Gastroesophageal sphincter (tissue), 4 donors: ENCODE measurements around the gene FAM89B. TPM values are rescaled to one million over a fixed set of nuclear protein-coding genes. Genes with fewer than 3 reads are reported as not detected.

Source experiments
- ATAC-seq: fragments of 150-250 bp; one replicate; pipeline ENCODE4 v1.9.1; 2016; ENCODE audit warnings: mild to moderate bottlenecking, moderate library complexity
- H3K27ac ChIP-seq, 4 donors: fragments of 200-600 bp; sonication (generic) in 3 of 4; 1 replicate in 3 of 4; 2 replicates in 1 of 4; pipeline ENCODE4 v1.5.1; 2016 to 2019
- H3K27me3 ChIP-seq: fragments of 200-600 bp; sonication (generic); one replicate; pipeline ENCODE4 v1.5.1; 2019
- H3K36me3 ChIP-seq, 2 donors: fragments of 200-600 bp; sonication (generic); one replicate each; pipeline ENCODE4 v1.5.1; 2019; ENCODE audit warnings: control low read depth in 1 of 2
- H3K4me1 ChIP-seq, 3 donors: fragments of 200-600 bp; sonication (generic); 1 replicate in 2 of 3; 2 replicates in 1 of 3; pipeline ENCODE4 v1.5.1; 2016 to 2019; ENCODE audit warnings: control low read depth in 2 of 3
- H3K4me3 ChIP-seq, 2 donors: fragments of 200-600 bp; sonication (generic); one replicate each; pipeline ENCODE4 v1.5.1; 2019; ENCODE audit warnings: mild to moderate bottlenecking in 1 of 2, moderate library complexity in 1 of 2
- H3K9me3 ChIP-seq, 3 donors: fragments of 200-600 bp; sonication (generic); one replicate each; pipeline ENCODE4 v1.5.1; 2017 to 2019; ENCODE audit warnings: control low read depth in 2 of 3
- EP300 ChIP-seq: sonication (generic); formaldehyde crosslinking; IDR thresholded peaks from one replicate; pipeline ENCODE4 v1.6.1; 2017; ENCODE audit warnings: antibody characterized with exemption, mild to moderate bottlenecking
- POLR2A ChIP-seq, 2 donors: fragments of 450-650 bp; IDR thresholded peaks; one replicate each; pipeline ENCODE4 v1.6.1; 2017; ENCODE audit warnings: antibody characterized with exemption in 2 of 2, mild to moderate bottlenecking in 2 of 2, moderate library complexity in 1 of 2
- POLR2AphosphoS5 ChIP-seq: sonication (generic); formaldehyde crosslinking; IDR thresholded peaks from one replicate; pipeline ENCODE4 v1.6.1; 2017; ENCODE audit warnings: antibody characterized with exemption
- WGBS, 2 donors: methylation state at CpG; one replicate each; pipeline ENCODE4 v1.1.5; 2018; ENCODE audit warnings: low coverage in 1 of 2; 5-methylcytosine and 5-hydroxymethylcytosine counted together
- total RNA-seq, 4 donors: library from RNA; depleted of rRNA; stranded (reverse); fragments of >200 nt; gene quantifications; one replicate each; pipeline ENCODE4 v1.1.0, GENCODE V29; 2016
- TF ChIP-seq, protein P1 (sequence below), 4 experiments: fragments of 200-600 bp in 2 of 4; fragments of 450-650 bp in 2 of 4; sonication (generic) in 1 of 4; IDR thresholded peaks; one replicate each; pipeline ENCODE4 v1.5.1; 2017 to 2019; ENCODE audit warnings: antibody characterized with exemption in 4 of 4, mild to moderate bottlenecking in 2 of 4, moderate library complexity in 2 of 4

FAM89B gene
- total RNA-seq, 4 donors from 2014 or later: 36.6 to 68.3 (median 55.0) TPM

DNA sequence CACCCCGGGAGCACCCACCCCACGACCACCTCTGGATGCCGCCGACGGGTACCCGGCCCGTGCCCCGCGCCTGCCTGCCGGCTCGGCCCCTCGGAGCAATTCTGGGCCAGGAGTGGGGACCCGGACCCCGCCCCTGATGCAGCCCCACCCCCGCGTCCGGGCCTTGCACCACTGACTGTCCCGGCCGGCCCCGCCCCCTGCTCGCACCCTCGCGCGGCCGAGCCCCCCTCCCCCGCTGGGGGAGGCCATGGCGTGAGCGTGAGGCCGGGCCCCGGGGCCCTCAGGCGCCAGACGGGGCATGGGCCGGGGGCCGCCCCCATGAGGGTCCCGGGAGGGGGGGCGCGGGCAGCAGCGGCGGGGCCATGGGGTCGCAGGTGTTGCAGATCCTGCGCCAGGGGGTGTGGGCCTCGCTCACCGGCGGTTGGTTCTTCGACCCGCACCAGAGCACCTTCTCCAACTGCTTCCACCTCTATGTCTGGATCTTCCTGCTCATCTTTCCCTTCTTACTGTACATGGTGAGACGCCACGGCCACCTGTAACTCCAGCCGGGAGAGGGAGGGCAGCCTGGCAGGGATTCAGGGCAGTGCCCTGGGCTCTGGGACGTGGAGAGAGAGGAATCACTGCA is 43.7 kb downstream of the FAM89B start:
- H3K4me1 ChIP-seq: peaks cover 0 to 53% (median 34%) of the 10 kb centered on the region in 3 donors
- no peaks in the 10 kb centered on the region for H3K27me3 ChIP-seq
- H3K27ac ChIP-seq: peak overlapping the region; percentile 83 to 95 (median 92)
- TF ChIP-seq POLR2A (IDR thresholded peaks at IDR 0.05): no peak
- TF ChIP-seq EP300: no peak
- no peak for ATAC-seq
- WGBS, 2 donors: 0% methylated on average over 4 of the region's 50 CpGs; no CpG with 5 or more reads in 1 of the 2 donors
- peaks cover 0 to 51% of the 10 kb centered on the region in 2 donors for H3K36me3 ChIP-seq
- H3K9me3 ChIP-seq: no peaks in the 10 kb centered on the region
- peak overlapping the region; percentile 86 to 99 for H3K4me3 ChIP-seq

DNA sequence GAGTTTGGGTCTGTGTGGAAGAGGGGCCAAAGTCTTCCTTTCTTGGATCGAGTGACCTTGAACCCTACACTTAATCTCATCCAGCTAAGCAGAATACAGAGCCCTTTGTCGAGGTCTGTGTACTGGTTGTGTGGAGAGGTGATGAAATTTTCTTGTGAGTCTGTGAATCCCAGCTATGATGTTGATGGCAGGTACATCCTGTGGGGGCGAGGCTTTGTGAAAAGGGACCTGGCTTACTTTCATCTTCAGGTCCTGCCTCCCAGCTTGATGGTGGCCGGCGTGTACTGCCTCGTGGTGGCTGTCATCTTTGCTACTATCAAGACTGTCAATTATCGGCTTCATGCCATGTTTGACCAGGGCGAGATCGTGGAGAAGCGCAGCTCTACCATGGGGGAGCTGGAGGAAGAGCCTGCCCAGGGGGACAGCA is 44.2 kb downstream of the FAM89B start:
- H3K36me3 ChIP-seq: peaks cover 0 to 56% of the 10 kb centered on the region in 2 donors
- TF ChIP-seq EP300 (no peak), POLR2A (IDR thresholded peaks at IDR 0.05) (no peak), POLR2AphosphoS5 (no peak)
- TF ChIP-seq, protein P1, sequence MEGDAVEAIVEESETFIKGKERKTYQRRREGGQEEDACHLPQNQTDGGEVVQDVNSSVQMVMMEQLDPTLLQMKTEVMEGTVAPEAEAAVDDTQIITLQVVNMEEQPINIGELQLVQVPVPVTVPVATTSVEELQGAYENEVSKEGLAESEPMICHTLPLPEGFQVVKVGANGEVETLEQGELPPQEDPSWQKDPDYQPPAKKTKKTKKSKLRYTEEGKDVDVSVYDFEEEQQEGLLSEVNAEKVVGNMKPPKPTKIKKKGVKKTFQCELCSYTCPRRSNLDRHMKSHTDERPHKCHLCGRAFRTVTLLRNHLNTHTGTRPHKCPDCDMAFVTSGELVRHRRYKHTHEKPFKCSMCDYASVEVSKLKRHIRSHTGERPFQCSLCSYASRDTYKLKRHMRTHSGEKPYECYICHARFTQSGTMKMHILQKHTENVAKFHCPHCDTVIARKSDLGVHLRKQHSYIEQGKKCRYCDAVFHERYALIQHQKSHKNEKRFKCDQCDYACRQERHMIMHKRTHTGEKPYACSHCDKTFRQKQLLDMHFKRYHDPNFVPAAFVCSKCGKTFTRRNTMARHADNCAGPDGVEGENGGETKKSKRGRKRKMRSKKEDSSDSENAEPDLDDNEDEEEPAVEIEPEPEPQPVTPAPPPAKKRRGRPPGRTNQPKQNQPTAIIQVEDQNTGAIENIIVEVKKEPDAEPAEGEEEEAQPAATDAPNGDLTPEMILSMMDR (IDR thresholded peaks at IDR 0.05): no peak
- H3K27me3 ChIP-seq: no peaks in the 10 kb centered on the region
- peak overlapping the region; percentile 86 to 99 for H3K4me3 ChIP-seq
- WGBS, 2 donors: 60% methylated on average over 1 of the region's 10 CpGs; no CpG with 5 or more reads in 1 of the 2 donors
- no peaks in the 10 kb centered on the region for H3K9me3 ChIP-seq
- H3K4me1 ChIP-seq: peaks cover 0 to 48% (median 29%) of the 10 kb centered on the region in 3 donors
- peak overlapping the region in 3 of 4 donors; percentile 83 to 95 (median 94) for H3K27ac ChIP-seq
- no peak for ATAC-seq

DNA sequence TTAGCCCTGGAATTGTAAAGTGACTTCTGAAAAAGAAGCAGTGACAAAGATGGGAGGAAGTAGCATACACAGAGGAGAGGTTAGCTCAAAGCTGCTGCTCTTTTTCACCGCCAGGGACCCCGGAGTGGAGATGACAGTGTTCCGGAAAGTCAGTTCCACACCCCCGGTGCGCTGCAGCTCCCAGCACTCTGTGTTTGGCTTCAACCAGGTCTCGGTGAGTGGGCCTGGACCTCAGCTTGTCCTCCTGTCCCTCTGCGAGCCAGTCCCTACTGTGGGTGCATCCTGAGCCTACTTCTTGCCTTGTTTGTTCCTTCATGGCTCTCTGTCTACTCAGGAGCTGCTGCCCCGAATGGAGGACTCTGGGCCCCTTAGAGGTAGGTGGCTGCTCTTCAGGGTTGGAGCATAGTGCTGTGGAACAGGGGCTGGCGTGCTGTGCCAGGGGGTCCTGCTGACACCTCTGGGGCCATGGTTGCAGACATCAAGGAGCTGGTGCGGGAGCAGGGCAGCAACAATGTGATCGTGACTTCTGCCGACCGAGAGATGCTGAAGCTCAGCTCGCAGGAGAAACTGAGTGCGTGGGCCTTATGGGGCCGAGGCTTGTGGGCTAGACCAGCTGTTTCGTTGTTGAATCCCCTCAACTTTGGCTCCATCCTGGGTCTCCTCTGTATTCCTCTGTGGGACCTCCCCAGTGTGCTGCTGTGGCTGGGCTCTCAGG is 45.0 kb downstream of the FAM89B start:
- WGBS, 2 donors: 74 to 75% methylated on average over 6 to 8 of the region's 17 CpGs
- TF ChIP-seq, protein P1 (IDR thresholded peaks at IDR 0.05): no peak
- TF ChIP-seq POLR2AphosphoS5 (no peak), EP300 (no peak), POLR2A (IDR thresholded peaks at IDR 0.05) (no peak)
- H3K27me3 ChIP-seq: no peaks in the 10 kb centered on the region
- peak overlapping the region in 1 of 2 donors; percentile 99 for H3K4me3 ChIP-seq
- H3K4me1 ChIP-seq: peaks cover 0 to 41% (median 22%) of the 10 kb centered on the region in 3 donors
- no peaks in the 10 kb centered on the region for H3K9me3 ChIP-seq
- ATAC-seq: no peak
- peak overlapping the region in 2 of 4 donors; percentile 83 to 95 for H3K27ac ChIP-seq
- H3K36me3 ChIP-seq: peaks cover 0 to 63% of the 10 kb centered on the region in 2 donors

DNA sequence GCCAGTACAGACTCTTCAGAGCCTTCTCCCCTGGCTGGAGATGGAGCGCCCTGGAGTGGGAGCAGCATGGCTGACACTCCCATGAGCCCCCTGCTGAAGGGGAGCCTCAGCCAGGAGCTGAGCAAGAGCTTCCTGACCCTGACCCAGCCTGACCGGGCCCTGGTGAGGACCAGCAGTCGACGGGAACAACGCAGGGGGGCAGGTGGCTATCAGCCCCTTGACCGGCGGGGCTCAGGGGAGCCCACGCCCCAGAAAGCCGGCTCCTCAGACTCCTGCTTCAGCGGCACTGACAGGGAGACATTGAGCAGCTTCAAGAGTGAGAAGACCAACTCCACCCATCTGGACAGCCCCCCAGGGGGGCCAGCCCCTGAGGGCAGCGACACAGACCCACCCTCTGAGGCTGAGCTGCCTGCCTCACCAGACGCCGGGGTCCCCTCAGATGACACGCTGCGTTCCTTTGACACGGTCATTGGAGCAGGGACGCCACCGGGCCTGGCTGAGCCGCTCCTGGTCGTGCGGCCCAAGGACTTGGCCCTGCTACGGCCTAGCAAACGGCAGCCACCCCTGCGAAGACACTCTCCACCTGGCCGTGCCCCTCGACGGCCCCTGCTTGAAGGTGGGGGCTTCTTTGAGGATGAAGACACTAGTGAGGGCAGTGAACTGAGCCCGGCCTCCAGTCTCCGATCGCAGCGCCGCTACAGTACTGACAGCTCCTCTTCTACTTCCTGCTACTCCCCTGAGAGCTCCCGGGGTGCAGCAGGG is 45.8 kb downstream of the FAM89B start:
- no peaks in the 10 kb centered on the region for H3K9me3 ChIP-seq
- no peaks in the 10 kb centered on the region for H3K27me3 ChIP-seq
- ATAC-seq: no peak
- TF ChIP-seq, protein P1 (IDR thresholded peaks at IDR 0.05): no peak
- TF ChIP-seq POLR2AphosphoS5 (no peak), POLR2A (IDR thresholded peaks at IDR 0.05) (no peak), EP300 (no peak)
- H3K36me3 ChIP-seq: peaks cover 0 to 64% of the 10 kb centered on the region in 2 donors
- H3K4me1 ChIP-seq: peaks cover 0 to 32% (median 13%) of the 10 kb centered on the region in 3 donors
- no peak overlapping the region for H3K27ac ChIP-seq
- no peak overlapping the region for H3K4me3 ChIP-seq
- no CpG with 5 or more reads among the region's 33 CpGs for WGBS, 2 donors

DNA sequence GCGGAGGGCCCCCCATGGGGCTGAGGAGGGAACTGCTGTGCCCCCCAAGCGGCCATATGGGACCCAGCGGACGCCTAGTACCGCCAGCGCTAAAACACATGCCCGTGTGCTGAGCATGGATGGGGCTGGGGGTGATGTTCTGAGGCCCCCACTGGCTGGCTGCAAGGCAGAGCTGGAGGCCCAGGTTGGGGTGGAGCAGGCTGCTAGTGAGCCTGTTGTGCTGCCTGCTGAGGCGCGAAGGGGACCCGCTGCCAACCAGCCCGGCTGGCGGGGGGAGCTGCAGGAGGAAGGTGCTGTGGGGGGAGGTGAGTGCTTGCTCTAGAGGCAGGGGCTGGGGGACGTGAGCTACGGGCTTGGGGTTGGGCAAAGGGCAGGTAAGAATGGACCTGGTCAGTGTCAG is 46.4 kb downstream of the FAM89B start:
- no CpG with 5 or more reads among the region's 14 CpGs for WGBS, 2 donors
- H3K27ac ChIP-seq: no peak overlapping the region
- H3K36me3 ChIP-seq: peaks cover 0 to 69% of the 10 kb centered on the region in 2 donors
- H3K9me3 ChIP-seq: no peaks in the 10 kb centered on the region
- ATAC-seq: no peak
- TF ChIP-seq POLR2AphosphoS5: no peak
- no peak for TF ChIP-seq EP300
- H3K27me3 ChIP-seq: no peaks in the 10 kb centered on the region
- H3K4me3 ChIP-seq: no peak overlapping the region
- H3K4me1 ChIP-seq: peaks cover 0 to 27% (median 11%) of the 10 kb centered on the region in 3 donors
